Loucy (cell line): Measurements from ENCODE around the gene DOLPP1.

Experiments used
- H2AFZ ChIP-seq: fragments of 200-600 bp; sonication (generic); 2 replicates; pipeline ENCODE4 v1.6.0; 2016; ENCODE audit warnings: antibody characterized with exemption, mild to moderate bottlenecking, low read length, moderate library complexity
- H3F3A ChIP-seq: fragments of 200-600 bp; 2 replicates; pipeline ENCODE4 v1.6.0; 2016; ENCODE audit warnings: antibody characterized with exemption, low read depth, mild to moderate bottlenecking
- H3K27me3 ChIP-seq: fragments of 200-600 bp; sonication (generic); 2 replicates; pipeline ENCODE4 v1.6.1; 2014; ENCODE audit warnings: low read length, mild to moderate bottlenecking; ENCODE audit not compliant: insufficient read depth, poor library complexity, severe bottlenecking
- H3K36me3 ChIP-seq: fragments of 200-600 bp; sonication (generic); 2 replicates; pipeline ENCODE4 v1.6.1; 2016; ENCODE audit warnings: low read length; ENCODE audit not compliant: insufficient read depth
- H3K4me1 ChIP-seq: fragments of 200-600 bp; sonication (generic); 2 replicates; pipeline ENCODE4 v1.5.1; 2014; ENCODE audit warnings: low read length, mild to moderate bottlenecking; ENCODE audit not compliant: insufficient read depth, poor library complexity, severe bottlenecking
- H3K4me2 ChIP-seq: fragments of 200-600 bp; sonication (generic); 2 replicates; pipeline ENCODE4 v1.6.0; 2014; ENCODE audit warnings: antibody characterized with exemption, low read length, low read depth, mild to moderate bottlenecking; ENCODE audit not compliant: poor library complexity, severe bottlenecking
- H3K4me3 ChIP-seq: fragments of 200-600 bp; sonication (generic); 2 replicates; pipeline ENCODE4 v1.5.1; 2014; ENCODE audit warnings: low read length, mild to moderate bottlenecking, mixed read lengths; ENCODE audit not compliant: poor library complexity, severe bottlenecking
- H3K79me2 ChIP-seq: fragments of 200-600 bp; sonication (generic); 2 replicates; pipeline ENCODE4 v1.6.1; 2014; ENCODE audit warnings: low read length; ENCODE audit not compliant: insufficient read depth
- H3K9ac ChIP-seq: fragments of 200-600 bp; sonication (generic); 2 replicates; pipeline ENCODE4 v1.6.0; 2014; ENCODE audit warnings: mild to moderate bottlenecking, low read depth, low read length, moderate library complexity; ENCODE audit not compliant: poor library complexity, severe bottlenecking
- H3K9me2 ChIP-seq: fragments of 200-600 bp; sonication (generic); replicated peaks from 2 replicates; pipeline ENCODE4 v1.6.1; 2016; ENCODE audit warnings: low read depth, low read length, mixed read lengths
- H3K9me3 ChIP-seq: fragments of 200-600 bp; sonication (generic); 2 replicates; pipeline ENCODE4 v1.6.1; 2014; ENCODE audit warnings: mild to moderate bottlenecking, antibody characterized with exemption, low read length, low read depth; ENCODE audit not compliant: insufficient read depth
- H4K20me1 ChIP-seq: fragments of 200-600 bp; sonication (generic); 2 replicates; pipeline ENCODE4 v1.6.0; 2014; ENCODE audit warnings: antibody characterized with exemption, low read length, mild to moderate bottlenecking; ENCODE audit not compliant: insufficient read depth, poor library complexity, severe bottlenecking
- EZH2phosphoT487 ChIP-seq: fragments of 200-600 bp; IDR thresholded peaks from 2 replicates; pipeline ENCODE4 v1.6.1; 2018; ENCODE audit warnings: antibody characterized with exemption, mild to moderate bottlenecking, moderate library complexity, borderline replicate concordance
- TF ChIP-seq, protein P1 (sequence below): fragments of 200-600 bp; sonication (generic); conservative IDR thresholded peaks from 2 replicates; pipeline ENCODE4 v1.5.1; 2014; ENCODE audit warnings: mild to moderate bottlenecking, antibody characterized with exemption, low read length

The DOLPP1 gene

DNA sequence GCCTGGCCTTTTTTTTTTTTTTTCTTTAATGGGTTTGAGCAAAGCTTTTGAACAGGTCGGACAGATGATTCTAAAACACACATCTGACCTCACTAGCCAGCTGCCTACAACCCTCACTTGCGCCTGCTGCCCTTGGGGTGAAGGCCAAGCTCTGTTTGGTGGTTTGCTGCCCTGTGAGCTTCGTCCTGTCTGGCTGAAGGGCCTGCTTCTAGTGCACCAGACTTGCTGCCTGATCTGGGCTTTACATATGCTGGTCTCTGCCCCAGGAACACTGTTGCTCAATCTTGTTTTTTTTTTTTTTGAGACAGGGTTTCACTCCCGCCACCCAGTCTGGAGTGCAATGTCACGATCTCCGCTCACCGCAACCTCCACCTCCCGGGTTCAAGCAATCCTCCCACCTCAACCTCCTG, 16.4 kb upstream of the DOLPP1 start:
- Histone ChIP-seq H3K27me3 (no peaks in the 10 kb centered on the region), H3K9me2 (no peaks in the 10 kb centered on the region), H3K9ac (no peak overlapping the region), H3K4me1 (peaks cover 18% of the 10 kb centered on the region), H3K9me3 (no peaks in the 10 kb centered on the region), H3K4me2 (no peak overlapping the region), H4K20me1 (no peaks in the 10 kb centered on the region), H3K79me2 (no peaks in the 10 kb centered on the region), H3K4me3 (no peak overlapping the region), H3K36me3 (no peaks in the 10 kb centered on the region; the same call in 1 of the 2 replicates), H2AFZ (no peak overlapping the region), H3F3A (peaks cover 7% of the 10 kb centered on the region; the same call in 1 of the 2 replicates)
- no peak for TF ChIP-seq EZH2phosphoT487
- TF ChIP-seq, protein P1, sequence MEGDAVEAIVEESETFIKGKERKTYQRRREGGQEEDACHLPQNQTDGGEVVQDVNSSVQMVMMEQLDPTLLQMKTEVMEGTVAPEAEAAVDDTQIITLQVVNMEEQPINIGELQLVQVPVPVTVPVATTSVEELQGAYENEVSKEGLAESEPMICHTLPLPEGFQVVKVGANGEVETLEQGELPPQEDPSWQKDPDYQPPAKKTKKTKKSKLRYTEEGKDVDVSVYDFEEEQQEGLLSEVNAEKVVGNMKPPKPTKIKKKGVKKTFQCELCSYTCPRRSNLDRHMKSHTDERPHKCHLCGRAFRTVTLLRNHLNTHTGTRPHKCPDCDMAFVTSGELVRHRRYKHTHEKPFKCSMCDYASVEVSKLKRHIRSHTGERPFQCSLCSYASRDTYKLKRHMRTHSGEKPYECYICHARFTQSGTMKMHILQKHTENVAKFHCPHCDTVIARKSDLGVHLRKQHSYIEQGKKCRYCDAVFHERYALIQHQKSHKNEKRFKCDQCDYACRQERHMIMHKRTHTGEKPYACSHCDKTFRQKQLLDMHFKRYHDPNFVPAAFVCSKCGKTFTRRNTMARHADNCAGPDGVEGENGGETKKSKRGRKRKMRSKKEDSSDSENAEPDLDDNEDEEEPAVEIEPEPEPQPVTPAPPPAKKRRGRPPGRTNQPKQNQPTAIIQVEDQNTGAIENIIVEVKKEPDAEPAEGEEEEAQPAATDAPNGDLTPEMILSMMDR = no peak

DNA sequence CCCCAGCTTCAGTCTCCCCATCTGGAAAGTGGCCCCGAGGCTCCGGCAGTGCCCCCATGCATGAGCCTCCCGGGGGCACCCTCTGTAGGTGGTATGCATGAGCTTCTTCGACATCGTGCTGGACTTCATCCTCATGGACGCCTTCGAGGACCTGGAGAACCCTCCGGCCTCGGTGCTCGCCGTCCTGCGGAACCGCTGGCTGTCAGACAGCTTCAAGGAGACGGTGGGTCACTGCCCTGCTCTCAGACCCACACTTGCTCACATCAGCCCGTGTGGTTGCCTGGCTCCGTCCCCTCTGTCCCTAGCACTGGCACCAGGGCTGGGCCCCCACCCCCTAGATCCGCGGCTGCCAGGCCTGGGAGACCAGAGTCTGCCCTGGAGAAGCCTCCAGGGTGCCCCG, 12.8 kb upstream of the DOLPP1 start:
- Histone ChIP-seq H3K9ac (peak overlapping the region; percentile 85), H3K9me2 (no peaks in the 10 kb centered on the region), H3K36me3 (no peaks in the 10 kb centered on the region), H2AFZ (no peak overlapping the region), H3K4me1 (peaks cover 45% of the 10 kb centered on the region), H3K9me3 (no peaks in the 10 kb centered on the region), H3K27me3 (no peaks in the 10 kb centered on the region), H3K79me2 (peaks cover 20% of the 10 kb centered on the region; the same call in 1 of the 2 replicates), H3F3A (peaks cover 11% of the 10 kb centered on the region; the same call in 1 of the 2 replicates), H4K20me1 (no peaks in the 10 kb centered on the region), H3K4me3 (peak overlapping the region; percentile 68), H3K4me2 (peak overlapping the region; percentile 85)
- TF ChIP-seq, protein P1 = no peak
- TF ChIP-seq EZH2phosphoT487 = no peak

GRCh38 chr9:129068990-129069861, 11.7 kb upstream of the DOLPP1 start:
- H3K9me2 ChIP-seq = no peaks in the 10 kb centered on the region
- TF ChIP-seq, protein P1 = no peak
- no peak for TF ChIP-seq EZH2phosphoT487

More at GRCh38 chr9:129068990-129069861, 11.7 kb upstream of the DOLPP1 start:
- Histone ChIP-seq H3K9me3 (no peaks in the 10 kb centered on the region), H3K27me3 (no peaks in the 10 kb centered on the region), H4K20me1 (no peaks in the 10 kb centered on the region), H3K36me3 (no peaks in the 10 kb centered on the region), H3K4me1 (peaks cover 45% of the 10 kb centered on the region), H3F3A (peaks cover 11% of the 10 kb centered on the region; the same call in 1 of the 2 replicates), H2AFZ (no peak overlapping the region), H3K4me3 (peak overlapping the region; percentile 68), H3K4me2 (peak overlapping the region; percentile 90), H3K9ac (peak overlapping the region; percentile 89), H3K79me2 (peaks cover 20% of the 10 kb centered on the region; the same call in 1 of the 2 replicates)
